Hepatocyte (in vitro differentiated cells): Measurements from ENCODE around the gene TMPRSS2. TPM values are rescaled to one million over a fixed set of nuclear protein-coding genes. Genes with fewer than 3 reads are reported as not detected.

Experiments used
- DNase-seq: peaks from one replicate; pipeline ENCODE4 v3.0.0-alpha.2; 2016; ENCODE audit warnings: low spot score
- H2AFZ ChIP-seq: fragments of 200-600 bp; sonication (generic); 2 replicates; pipeline ENCODE4 v1.6.0; 2016; ENCODE audit warnings: antibody characterized with exemption, mild to moderate bottlenecking
- H3K27ac ChIP-seq: fragments of 200-600 bp; sonication (generic); 2 replicates; pipeline ENCODE4 v1.5.1; 2016; ENCODE audit warnings: mild to moderate bottlenecking
- H3K27me3 ChIP-seq: fragments of 200-600 bp; sonication (generic); 2 replicates; pipeline ENCODE4 v1.6.1; 2016
- H3K36me3 ChIP-seq: fragments of 200-600 bp; sonication (generic); replicated peaks from 2 replicates; pipeline ENCODE4 v1.5.1; 2016; ENCODE audit warnings: low read depth; ENCODE audit not compliant: insufficient read depth
- H3K4me1 ChIP-seq: fragments of 200-600 bp; sonication (generic); 2 replicates; pipeline ENCODE4 v1.5.1; 2016; ENCODE audit warnings: mild to moderate bottlenecking, moderate library complexity; ENCODE audit not compliant: insufficient read depth
- H3K4me2 ChIP-seq: fragments of 200-600 bp; sonication (generic); 2 replicates; pipeline ENCODE4 v1.6.0; 2016
- H3K4me3 ChIP-seq: fragments of 200-600 bp; sonication (generic); 2 replicates; pipeline ENCODE4 v1.5.1; 2016; ENCODE audit warnings: mild to moderate bottlenecking
- H3K79me2 ChIP-seq: fragments of 200-600 bp; sonication (generic); 2 replicates; pipeline ENCODE4 v1.6.0; 2017; ENCODE audit warnings: mild to moderate bottlenecking
- H3K9me2 ChIP-seq: fragments of 200-600 bp; sonication (generic); replicated peaks from 2 replicates; pipeline ENCODE4 v1.6.0; 2017; ENCODE audit warnings: mild to moderate bottlenecking; ENCODE audit not compliant: insufficient read depth
- H3K9me3 ChIP-seq: fragments of 200-600 bp; sonication (generic); 2 replicates; pipeline ENCODE4 v1.5.1; 2016; ENCODE audit warnings: low read depth, mild to moderate bottlenecking
- H4K20me1 ChIP-seq: fragments of 200-600 bp; sonication (generic); 2 replicates; pipeline ENCODE4 v1.6.0; 2016; ENCODE audit warnings: mild to moderate bottlenecking; ENCODE audit not compliant: insufficient read depth, poor library complexity, severe bottlenecking
- CTCF ChIP-seq: fragments of 200-600 bp; sonication (generic); IDR thresholded peaks from 2 replicates; pipeline ENCODE4 v1.5.1; 2016; ENCODE audit warnings: antibody characterized with exemption, mild to moderate bottlenecking; ENCODE audit not compliant: poor library complexity
- EZH2 ChIP-seq: fragments of 200-600 bp; sonication (generic); IDR thresholded peaks from 2 replicates; pipeline ENCODE4 v1.6.1; 2016; ENCODE audit warnings: antibody characterized with exemption, mild to moderate bottlenecking, borderline replicate concordance
- EZH2phosphoT487 ChIP-seq: fragments of 200-600 bp; sonication (generic); IDR thresholded peaks from one replicate; pipeline ENCODE4 v1.6.1; 2018; ENCODE audit warnings: antibody characterized with exemption, mild to moderate bottlenecking, low read depth, moderate library complexity; ENCODE audit not compliant: unreplicated experiment, severe bottlenecking
- WGBS: methylation state at CpG from one replicate; pipeline ENCODE4 v1.1.6; 2016; ENCODE audit warnings: low lambda C conversion rate; ENCODE audit errors: missing lambda C conversion rate; 5-methylcytosine and 5-hydroxymethylcytosine counted together
- polyA plus RNA-seq: library from polyadenylated mRNA; unstranded; fragments of >200 nt; fragmentation: Nextera tagmentation; extraction: Ambion mirVana; gene quantifications from 2 replicates; pipeline ENCODE4 v1.2.1, GENCODE V29; 2016
- total RNA-seq: library from RNA; depleted of rRNA; stranded (reverse); fragments of >200 nt; gene quantifications from 2 replicates; pipeline ENCODE4 v1.2.3, GENCODE V29; 2014

TMPRSS2 gene
- total and polyA plus RNA-seq, 2 experiments from 2014 or later: 65.9 to 121 TPM

- no peaks in the 10 kb centered on the region for H3K9me3 ChIP-seq
- H3K9me2 ChIP-seq: no peaks in the 10 kb centered on the region
- no peaks in the 10 kb centered on the region for H3K4me1 ChIP-seq
- WGBS: 82% methylated on average over 8 of the region's 8 CpGs
- no peak for DNase-seq
- TF ChIP-seq CTCF (no peak), EZH2phosphoT487 (no peak), EZH2 (no peak)
- H4K20me1 ChIP-seq: no peaks in the 10 kb centered on the region
- H3K79me2 ChIP-seq: no peaks in the 10 kb centered on the region
- no peaks in the 10 kb centered on the region for H3K27me3 ChIP-seq
- H3K4me3 ChIP-seq: no peak overlapping the region
- H3K27ac ChIP-seq: no peak overlapping the region
- no peak overlapping the region for H2AFZ ChIP-seq
- H3K36me3 ChIP-seq: no peaks in the 10 kb centered on the region
- no peak overlapping the region for H3K4me2 ChIP-seq
Measured at GRCh38 chr21:41548781-41549180, 40.8 kb upstream of the TMPRSS2 start.

GRCh38 chr21:41547111-41547510, 39.2 kb upstream of the TMPRSS2 start:
- no peak for TF ChIP-seq EZH2phosphoT487
- TF ChIP-seq EZH2: no peak
- no peak for TF ChIP-seq CTCF
- Histone ChIP-seq H3K9me2 (no peaks in the 10 kb centered on the region), H3K9me3 (no peaks in the 10 kb centered on the region), H3K4me3 (no peak overlapping the region), H4K20me1 (no peaks in the 10 kb centered on the region), H2AFZ (no peak overlapping the region), H3K4me2 (no peak overlapping the region), H3K4me1 (no peaks in the 10 kb centered on the region), H3K27ac (no peak overlapping the region), H3K36me3 (no peaks in the 10 kb centered on the region), H3K79me2 (no peaks in the 10 kb centered on the region), H3K27me3 (no peaks in the 10 kb centered on the region)
- DNase-seq: no peak
- WGBS: 97% methylated on average over 3 of the region's 3 CpGs

- DNase-seq: no peak
- Histone ChIP-seq H2AFZ (no peak overlapping the region), H3K4me1 (no peaks in the 10 kb centered on the region), H3K36me3 (no peaks in the 10 kb centered on the region), H3K9me3 (no peaks in the 10 kb centered on the region), H3K27me3 (no peaks in the 10 kb centered on the region), H3K4me3 (no peak overlapping the region), H3K27ac (no peak overlapping the region), H4K20me1 (no peaks in the 10 kb centered on the region), H3K9me2 (no peaks in the 10 kb centered on the region), H3K79me2 (no peaks in the 10 kb centered on the region), H3K4me2 (no peak overlapping the region)
- TF ChIP-seq CTCF: no peak
- no peak for TF ChIP-seq EZH2phosphoT487
- TF ChIP-seq EZH2: no peak
- WGBS: 79% methylated on average over 7 of the region's 7 CpGs
Measured at GRCh38 chr21:41545500-41546359, 37.8 kb upstream of the TMPRSS2 start.
